NCI-H1417 (cell line): Measurements from ENCODE around the gene CADPS2.
"Not testable (repeated sequence)": the region's sequence is repeated elsewhere in the genome, so short reads cannot be mapped to it uniquely, and the experiment has no call there.

ENCODE experiments used
- DNase-seq, 3 experiments: peaks; one replicate each; lab custom pipeline; 2025; lab: John Stamatoyannopoulos, UW

CADPS2 gene

GRCh38 chr7:122715183-122715582 is 171.1 kb downstream of the CADPS2 start:
- DNase-seq = no peak

GRCh38 chr7:122710916-122711315 is 175.3 kb downstream of the CADPS2 start:
- DNase-seq = no peak

- no peak for DNase-seq
Observed at GRCh38 chr7:122709930-122710646, 176.2 kb downstream of the CADPS2 start.

DNA sequence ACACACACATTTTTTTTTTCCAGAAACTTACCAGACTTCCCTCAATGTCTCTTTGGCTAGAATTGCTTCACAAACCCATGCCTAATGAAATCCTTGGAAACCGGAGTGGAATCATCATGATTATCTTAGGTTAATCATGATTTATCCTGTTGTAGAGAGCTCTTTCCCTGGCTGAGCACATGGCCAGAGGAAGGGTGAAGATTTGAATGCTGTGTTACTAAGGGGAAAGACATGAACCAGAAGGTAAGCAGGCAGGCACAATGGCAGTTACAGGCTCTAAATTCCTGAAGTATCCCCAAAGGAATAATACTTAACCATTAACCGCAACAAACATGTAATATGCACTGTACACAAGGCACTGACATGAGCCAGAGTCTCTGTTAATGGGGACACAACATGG is 179.4 kb downstream of the CADPS2 start:
- no peak for DNase-seq

GRCh38 chr7:122702872-122703510 is 183.3 kb downstream of the CADPS2 start, which contains the start of gene RNF148:
RNF148 (minus strand) TSS chr7:122702922; CDS start chr7:122702750, 172 bp downstream.
- no peak for DNase-seq

- no peak for DNase-seq
Observed at GRCh38 chr7:122699017-122699416, 187.2 kb downstream of the CADPS2 start, which contains the start of gene RNF133. RNF133 (minus strand) TSS chr7:122699117; CDS start chr7:122698918, 199 bp downstream.

- DNase-seq = no peak
Observed at GRCh38 chr7:122695816-122696215, 190.4 kb downstream of the CADPS2 start.

GRCh38 chr7:122694697-122695096 is 191.6 kb downstream of the CADPS2 start:
- DNase-seq = no peak

- DNase-seq = no peak
Observed at GRCh38 chr7:122692769-122693309, 193.4 kb downstream of the CADPS2 start.

DNA sequence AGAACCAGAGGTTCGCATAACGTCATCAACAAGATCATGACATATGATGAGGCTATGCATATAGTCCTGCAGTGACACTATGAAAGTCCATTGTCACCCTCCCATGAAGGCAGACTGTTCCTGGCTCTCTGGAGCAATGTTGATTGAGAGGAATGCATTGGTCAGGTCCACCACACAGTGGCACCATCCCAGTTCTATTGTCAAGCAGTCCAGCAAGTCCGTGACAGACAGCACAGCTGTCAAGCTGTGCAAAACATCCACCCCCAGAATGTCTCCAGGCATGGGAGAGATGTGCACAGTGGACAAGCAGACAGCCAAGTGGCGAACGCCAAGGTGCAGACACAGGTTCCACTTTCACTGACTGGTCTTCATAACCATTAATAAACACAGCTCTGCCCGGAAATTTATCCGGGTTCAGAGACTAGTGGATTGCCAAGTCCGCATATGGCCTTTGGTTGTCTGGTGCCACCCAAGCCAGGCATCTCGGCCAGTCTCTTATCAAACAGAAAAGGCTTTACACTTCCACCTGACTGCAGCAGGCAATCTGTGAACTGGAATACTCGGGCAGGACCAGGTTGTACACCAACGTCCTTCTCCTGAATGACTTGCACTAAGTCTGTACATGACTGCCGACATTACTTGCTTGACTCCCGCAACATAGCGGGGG is 194.6 kb downstream of the CADPS2 start:
- no peak for DNase-seq

DNA sequence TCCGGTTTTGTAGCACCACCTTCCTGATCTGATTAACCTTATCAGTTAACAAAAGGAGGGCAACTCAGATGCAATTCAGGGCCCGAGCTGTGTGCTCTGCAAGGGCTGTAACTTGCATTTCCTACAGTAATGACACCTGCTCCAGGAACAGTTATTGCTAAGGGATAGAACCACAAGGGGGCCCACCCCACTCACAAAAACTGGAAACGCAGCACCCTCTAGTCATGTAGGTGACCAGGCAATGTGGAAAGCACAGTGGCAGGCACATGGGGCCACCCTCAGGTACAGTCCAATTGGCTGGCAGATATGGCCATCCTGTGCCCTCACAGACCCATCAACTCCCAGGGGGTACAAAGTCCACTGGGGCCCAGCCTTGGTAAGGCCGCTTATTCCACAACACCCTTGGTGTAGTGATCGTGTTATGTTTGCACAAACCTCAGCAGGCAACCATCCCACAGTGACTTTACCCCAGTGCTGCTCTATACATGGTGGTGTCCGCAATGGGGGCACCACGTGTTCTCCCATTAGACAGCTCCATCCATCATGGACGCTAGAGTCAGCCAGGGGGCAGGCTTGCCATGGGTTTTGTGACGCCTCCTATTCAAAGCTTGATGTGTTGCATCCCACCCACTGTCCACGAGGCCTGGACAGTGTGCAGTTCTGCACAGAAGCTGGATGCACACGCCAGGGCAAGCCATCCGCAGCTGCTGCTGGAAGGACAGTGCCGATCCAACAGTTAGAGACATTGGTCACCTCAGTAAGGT is 196.7 kb downstream of the CADPS2 start:
- DNase-seq = peak in 2 of 3 experiments; percentile 10 to 16

- DNase-seq = no peak
Observed at GRCh38 chr7:122688400-122688998, 197.8 kb downstream of the CADPS2 start.

- DNase-seq = no peak
Observed at GRCh38 chr7:122686360-122686878, 199.8 kb downstream of the CADPS2 start.

DNA sequence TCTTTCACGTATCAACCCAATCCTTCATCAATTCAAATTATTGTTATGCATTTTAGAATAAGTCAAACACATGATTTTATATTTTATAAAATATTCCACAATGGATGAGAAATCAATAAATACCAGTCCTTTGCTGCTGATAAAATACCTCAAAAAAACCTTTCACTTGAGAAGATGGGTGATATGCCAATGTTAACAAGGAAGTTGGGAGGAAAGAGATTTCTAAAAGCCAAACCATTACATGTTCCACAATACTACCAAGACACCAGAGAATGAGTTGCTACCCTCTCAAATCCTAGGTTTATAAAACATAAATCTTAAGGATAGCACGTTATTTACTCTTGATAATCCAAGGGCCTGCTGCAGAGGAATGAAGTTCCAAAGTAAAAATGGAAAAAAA is 201.8 kb downstream of the CADPS2 start:
- DNase-seq = no peak

GRCh38 chr7:122682815-122683550 is 203.3 kb downstream of the CADPS2 start:
- DNase-seq = no peak

DNA sequence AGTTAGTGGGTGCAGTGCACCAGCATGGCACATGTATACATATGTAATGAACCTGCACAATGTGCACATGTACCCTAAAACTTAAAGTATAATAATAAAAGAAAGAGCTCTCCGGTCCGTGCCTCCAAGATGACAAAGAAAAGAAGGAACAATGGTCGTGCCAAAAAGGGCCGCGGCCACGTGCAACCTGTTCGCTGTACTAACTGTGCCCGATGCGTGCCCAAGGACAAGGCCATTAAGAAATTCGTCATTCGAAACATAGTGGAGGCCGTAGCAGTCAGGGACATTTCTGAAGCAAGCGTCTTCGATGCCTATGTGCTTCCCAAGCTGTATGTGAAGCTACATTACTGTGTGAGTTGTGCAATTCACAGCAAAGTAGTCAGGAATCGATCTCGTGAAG is 205.1 kb downstream of the CADPS2 start:
- DNase-seq = not testable (repeated sequence)

- DNase-seq = no peak
Observed at GRCh38 chr7:122679813-122680212, 206.4 kb downstream of the CADPS2 start.

DNA sequence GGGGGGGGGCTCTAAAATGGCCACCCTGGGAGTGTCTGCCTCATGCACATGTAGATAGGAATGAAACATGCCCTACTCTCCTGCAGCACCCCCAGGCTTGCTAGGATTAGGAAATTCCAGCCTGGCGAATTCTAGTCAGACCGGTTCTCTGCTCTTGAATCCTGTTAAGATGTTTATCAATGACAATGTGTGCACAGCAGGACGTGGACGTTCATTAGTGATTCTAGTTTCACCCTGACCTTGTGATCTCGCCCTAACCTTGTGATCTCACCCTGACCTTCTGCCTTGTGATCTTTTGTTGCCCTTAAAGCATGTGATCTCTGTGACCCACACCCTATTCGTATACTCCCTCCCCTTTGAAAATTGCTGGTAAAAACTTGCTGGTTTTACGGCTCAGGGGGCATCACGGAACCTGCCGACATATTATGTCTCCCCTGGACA is 207.0 kb downstream of the CADPS2 start:
- peak in 2 of 3 experiments; percentile 46 to 73 for DNase-seq

- no peak for DNase-seq
Observed at GRCh38 chr7:122677149-122677548, 209.1 kb downstream of the CADPS2 start.

DNA sequence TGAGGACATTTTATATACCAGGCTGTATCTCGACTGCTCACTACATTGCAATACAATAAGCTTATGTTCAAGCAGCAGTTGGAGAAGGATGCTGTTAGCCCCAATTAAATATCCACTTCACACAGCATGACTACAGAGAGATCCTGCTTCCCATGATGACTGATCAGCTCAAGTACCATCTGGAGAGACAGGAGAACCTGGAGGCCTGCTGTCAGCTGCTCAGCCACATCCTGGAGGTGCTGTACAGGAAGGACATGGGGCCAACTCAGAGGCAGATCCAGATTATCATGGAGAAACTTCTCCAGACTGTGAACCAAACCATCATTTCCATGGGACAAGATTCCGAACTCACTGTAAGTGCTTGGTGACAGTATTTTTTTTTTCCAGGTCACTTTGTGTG is 209.8 kb downstream of the CADPS2 start:
- peak; percentile 28 to 93 (median 55) for DNase-seq
